Measurements from ENCODE around the gene ITGB8.

ITGB8 gene

GRCh38 chr7:20307119-20307518 lies 23.6 kb upstream of the ITGB8 start:
- H3K4me3 ChIP-seq (ENCODE audit: low read depth, low read length) = no peak overlapping the region
- no peak for TF ChIP-seq CTCF (IDR thresholded peaks at IDR 0.05; ENCODE audit: control insufficient read depth, extremely low read depth, insufficient read depth)
- DNase-seq (ENCODE audit: low read depth) = no peak

GRCh38 chr7:20307901-20308300 lies 22.8 kb upstream of the ITGB8 start:
- no peak for DNase-seq (ENCODE audit: low read depth)
- no peak for TF ChIP-seq CTCF (IDR thresholded peaks at IDR 0.05; ENCODE audit: control insufficient read depth, extremely low read depth, insufficient read depth)
- H3K4me3 ChIP-seq (ENCODE audit: low read depth, low read length) = no peak overlapping the region

- no peak for TF ChIP-seq CTCF (IDR thresholded peaks at IDR 0.05; ENCODE audit: control insufficient read depth, extremely low read depth, insufficient read depth)
- DNase-seq (ENCODE audit: low read depth) = no peak
- no peak overlapping the region for H3K4me3 ChIP-seq (ENCODE audit: low read depth, low read length)
Measured at GRCh38 chr7:20310301-20310700, 20.4 kb upstream of the ITGB8 start.

GRCh38 chr7:20310963-20311742 lies 19.5 kb upstream of the ITGB8 start:
- peak; percentile 52 for TF ChIP-seq CTCF (IDR thresholded peaks at IDR 0.05; ENCODE audit: control insufficient read depth, extremely low read depth, insufficient read depth)
- H3K4me3 ChIP-seq (ENCODE audit: low read depth, low read length) = no peak overlapping the region
- no peak for DNase-seq (ENCODE audit: low read depth)

GRCh38 chr7:20311743-20312042 lies 19.0 kb upstream of the ITGB8 start:
- no peak for DNase-seq (ENCODE audit: low read depth)
- no peak overlapping the region for H3K4me3 ChIP-seq (ENCODE audit: low read depth, low read length)
- TF ChIP-seq CTCF (IDR thresholded peaks at IDR 0.05; ENCODE audit: control insufficient read depth, extremely low read depth, insufficient read depth) = no peak

- DNase-seq (ENCODE audit: low read depth) = no peak
- TF ChIP-seq CTCF (IDR thresholded peaks at IDR 0.05; ENCODE audit: control insufficient read depth, extremely low read depth, insufficient read depth) = no peak
Measured at GRCh38 chr7:20312562-20312961, 18.1 kb upstream of the ITGB8 start.

GRCh38 chr7:20313626-20314025 lies 17.1 kb upstream of the ITGB8 start:
- DNase-seq (ENCODE audit: low read depth) = no peak
- H3K4me3 ChIP-seq (ENCODE audit: low read depth, low read length) = no peak overlapping the region
- no peak for TF ChIP-seq CTCF (IDR thresholded peaks at IDR 0.05; ENCODE audit: control insufficient read depth, extremely low read depth, insufficient read depth)

More at GRCh38 chr7:20312562-20312961, 18.1 kb upstream of the ITGB8 start:
- no peak overlapping the region for H3K4me3 ChIP-seq (ENCODE audit: low read depth, low read length)
